ENCODE data around the gene ACAP3. TPM values are rescaled to one million over a fixed set of nuclear protein-coding genes. Genes with fewer than 3 reads are reported as not detected.

The ACAP3 gene
- total RNA-seq (ENCODE audit: low replicate concordance), result 10.7 and 24.6 TPM in 2 replicates

DNA sequence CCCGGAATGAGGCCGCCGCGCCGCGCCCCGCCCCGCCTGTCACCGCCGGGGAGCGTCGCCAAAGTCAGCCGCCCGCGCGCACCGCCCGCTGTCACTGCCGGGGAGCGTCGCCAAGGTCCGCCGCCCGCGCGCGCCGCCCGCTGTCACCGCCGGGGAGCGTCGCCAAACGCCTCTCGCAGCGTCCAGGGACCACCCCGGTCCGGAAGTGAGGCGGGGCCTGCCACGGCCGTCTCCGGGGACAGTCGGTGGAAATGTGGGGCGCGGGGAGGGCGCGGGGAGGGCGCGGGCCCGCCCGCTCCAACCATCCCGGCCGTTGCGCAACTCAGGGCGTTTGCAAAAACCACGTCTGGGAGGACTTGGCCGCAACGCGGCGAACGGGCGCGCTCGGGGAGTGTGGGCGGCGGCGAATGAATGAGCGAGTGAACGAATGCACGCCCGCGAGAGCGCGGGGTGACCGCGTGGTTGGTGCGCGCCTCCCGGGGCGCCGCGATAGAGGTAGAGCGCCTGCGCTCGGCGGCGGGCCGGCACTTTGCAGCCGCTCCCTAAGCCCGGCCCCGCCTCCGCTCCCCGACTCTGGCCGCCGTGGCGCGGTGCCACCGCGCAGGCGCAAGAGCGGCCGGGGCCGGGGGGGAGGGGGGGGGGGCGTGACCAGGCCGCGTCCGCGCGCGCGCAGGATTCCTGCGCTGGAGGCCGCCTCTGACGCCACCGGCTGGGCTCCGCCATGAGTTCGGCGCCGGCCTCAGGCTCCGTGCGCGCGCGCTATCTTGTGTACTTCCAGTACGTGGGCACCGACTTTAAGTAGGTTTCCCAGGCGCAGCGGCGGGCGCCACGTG, at the start of gene ACAP3, which contains the start of gene PUSL1:
Gene ACAP3 (minus strand): TSS at position 8 of the 833 bp plus-strand sequence. CDS start 115 bp downstream, outside the sequence.
Gene PUSL1 (plus strand): TSS at position 675 of the 833 bp plus-strand sequence. CDS start 47 bp downstream, at position 722.
- Histone ChIP-seq H3K4me2 (peak within 1 kb of the TSS; percentile 100), H3K36me3 (no peaks in the 10 kb centered on the region), H3K27me3 (peaks cover 10% of the 10 kb centered on the region), H3K4me1 (peaks cover 37% of the 10 kb centered on the region), H2AFZ (replicated peaks) (peak within 1 kb of the TSS; percentile 64), H3K9me3 (ENCODE audit: low read depth) (no peaks in the 10 kb centered on the region), H4K20me1 (ENCODE audit: low read depth) (peaks cover 51% of the 10 kb centered on the region), H3K9ac (peak within 1 kb of the TSS; percentile 44), H3K4me3 (peak within 1 kb of the TSS; percentile 71), H3K27ac (no peak within 1 kb of the TSS), H3K79me2 (ENCODE audit: low read depth) (peaks cover 5% of the 10 kb centered on the region), H3F3A (ENCODE audit: low read depth) (peaks cover 24% of the 10 kb centered on the region)
- Mint-ChIP-seq H3K27ac (no peak within 1 kb of the TSS), H3K27me3 (ENCODE audit: insufficient read depth, low read depth) (peaks cover 4% of the 10 kb centered on the region), H3K4me1 (peaks cover 18% of the 10 kb centered on the region), H3K36me3 (no peaks in the 10 kb centered on the region), H3K4me3 (peak within 1 kb of the TSS; percentile 94), H3K9me3 (no peaks in the 10 kb centered on the region)
- peak; percentile 96 for DNase-seq (ENCODE audit: low spot score)
- TF ChIP-seq EZH2 (IDR thresholded peaks at IDR 0.05), result no peak
- TF ChIP-seq EZH2phosphoT487 (IDR thresholded peaks at IDR 0.05), result no peak
- no peak for TF ChIP-seq CTCF (IDR thresholded peaks at IDR 0.05)

DNA sequence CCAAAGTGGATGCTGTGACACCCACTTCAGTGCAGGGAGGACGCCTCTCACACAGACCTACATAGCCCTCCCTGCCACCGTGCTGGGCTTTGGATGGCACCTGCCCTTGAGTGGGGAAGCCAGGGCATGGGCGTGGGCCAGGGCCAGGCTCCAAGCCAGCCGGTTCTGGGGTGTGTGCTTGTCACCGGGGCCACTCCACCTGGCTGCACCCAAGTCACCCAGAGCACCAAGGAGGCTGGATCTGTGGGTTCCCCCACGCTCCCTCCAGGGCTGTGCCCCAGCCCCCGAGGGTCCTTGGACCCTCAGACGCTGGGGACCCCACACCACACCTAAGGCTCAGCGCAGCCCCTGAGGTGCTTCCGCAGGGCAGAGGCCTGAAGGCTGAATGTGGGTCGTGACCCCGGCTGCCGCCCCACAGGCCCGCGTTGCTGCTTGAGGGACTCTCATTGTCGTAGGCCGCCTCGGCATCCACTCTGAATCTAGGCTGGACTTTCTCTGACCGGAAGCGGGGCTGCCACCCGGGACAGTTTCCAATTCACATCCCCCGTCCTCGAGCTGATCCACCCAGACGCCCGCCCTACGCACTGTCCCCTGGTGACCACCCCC, 49.2 kb upstream of the ACAP3 start:
- peak overlapping the region; percentile 59 for H3K4me2 ChIP-seq
- Mint-ChIP-seq H3K4me1 (peaks cover 49% of the 10 kb centered on the region), H3K9me3 (no peaks in the 10 kb centered on the region), H3K27me3 (ENCODE audit: insufficient read depth, low read depth) (peaks cover 25% of the 10 kb centered on the region), H3K36me3 (peaks cover 3% of the 10 kb centered on the region), H3K27ac (no peak overlapping the region), H3K4me3 (peak overlapping the region; percentile 65)
- H3K79me2 ChIP-seq (ENCODE audit: low read depth), result no peaks in the 10 kb centered on the region
- no peak overlapping the region for H3K27ac ChIP-seq
- H3K4me3 ChIP-seq, result no peak overlapping the region
- H3K36me3 ChIP-seq, result no peaks in the 10 kb centered on the region
- TF ChIP-seq EZH2 (IDR thresholded peaks at IDR 0.05) (no peak), EZH2phosphoT487 (IDR thresholded peaks at IDR 0.05) (no peak), CTCF (IDR thresholded peaks at IDR 0.05) (no peak)
- DNase-seq (ENCODE audit: low spot score), result peak; percentile 68
- no peaks in the 10 kb centered on the region for H3K9me3 ChIP-seq (ENCODE audit: low read depth)
- H3K27me3 ChIP-seq, result peaks cover 35% of the 10 kb centered on the region
- no peak overlapping the region for H3K9ac ChIP-seq
- peaks cover 30% of the 10 kb centered on the region for H4K20me1 ChIP-seq (ENCODE audit: low read depth)
- H3F3A ChIP-seq (ENCODE audit: low read depth), result peaks cover 66% of the 10 kb centered on the region
- peaks cover 63% of the 10 kb centered on the region for H3K4me1 ChIP-seq
- no peak overlapping the region for H2AFZ ChIP-seq (replicated peaks)

GRCh38 chr1:1356166-1356795, 48.6 kb upstream of the ACAP3 start:
- no peak for DNase-seq (ENCODE audit: low spot score)
- H4K20me1 ChIP-seq (ENCODE audit: low read depth), result peaks cover 36% of the 10 kb centered on the region
- H3K9me3 ChIP-seq (ENCODE audit: low read depth), result no peaks in the 10 kb centered on the region
- no peak overlapping the region for H3K27ac ChIP-seq
- H3K27me3 Mint-ChIP-seq (ENCODE audit: insufficient read depth, low read depth), result peaks cover 25% of the 10 kb centered on the region
- peaks cover 68% of the 10 kb centered on the region for H3F3A ChIP-seq (ENCODE audit: low read depth)
- H3K4me3 ChIP-seq, result no peak overlapping the region
- H3K9me3 Mint-ChIP-seq, result no peaks in the 10 kb centered on the region
- no peak overlapping the region for H3K27ac Mint-ChIP-seq
- no peaks in the 10 kb centered on the region for H3K36me3 ChIP-seq
- no peak for TF ChIP-seq CTCF (IDR thresholded peaks at IDR 0.05)
- no peak for TF ChIP-seq EZH2 (IDR thresholded peaks at IDR 0.05)
- TF ChIP-seq EZH2phosphoT487 (IDR thresholded peaks at IDR 0.05), result no peak
- peaks cover 3% of the 10 kb centered on the region for H3K36me3 Mint-ChIP-seq
- no peak overlapping the region for H3K4me2 ChIP-seq
- H3K4me3 Mint-ChIP-seq, result no peak overlapping the region
- no peak overlapping the region for H2AFZ ChIP-seq (replicated peaks)
- no peak overlapping the region for H3K9ac ChIP-seq
- no peaks in the 10 kb centered on the region for H3K79me2 ChIP-seq (ENCODE audit: low read depth)
- H3K4me1 Mint-ChIP-seq, result peaks cover 46% of the 10 kb centered on the region
- H3K4me1 ChIP-seq, result peaks cover 63% of the 10 kb centered on the region
- peaks cover 35% of the 10 kb centered on the region for H3K27me3 ChIP-seq

Data from neural progenitor cell (in vitro differentiated cells).